ENCODE data around the gene C2CD5. TPM values are rescaled to one million over a fixed set of nuclear protein-coding genes. Genes with fewer than 3 reads are reported as not detected.
"Not testable (repeated sequence)": the region's sequence is repeated elsewhere in the genome, so short reads cannot be mapped to it uniquely, and the experiment has no call there.

C2CD5 gene
- total RNA-seq, 1 experiment from 2014 or later = 9.5 TPM

DNA sequence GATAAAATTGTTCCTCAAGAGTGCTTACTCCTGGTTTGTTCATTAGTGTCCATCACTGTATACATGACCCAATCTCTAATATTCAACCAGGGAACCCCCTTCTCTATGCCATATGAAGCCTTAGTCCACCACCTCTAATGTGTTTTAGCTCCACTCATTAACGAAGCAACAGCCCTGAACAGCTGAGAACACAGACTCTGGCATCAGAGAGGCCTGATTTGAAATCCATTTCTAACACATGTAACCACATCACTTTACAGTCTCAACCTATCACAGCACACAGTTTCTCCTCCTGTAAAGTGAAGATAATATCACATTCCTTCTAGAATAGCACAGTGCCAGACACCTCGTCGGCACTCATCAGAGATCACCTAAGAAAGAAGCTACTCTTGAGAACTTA lies 64.3 kb downstream of the C2CD5 start:
- DNase-seq (ENCODE audit: extremely low read depth, low read depth) = no peak

DNA sequence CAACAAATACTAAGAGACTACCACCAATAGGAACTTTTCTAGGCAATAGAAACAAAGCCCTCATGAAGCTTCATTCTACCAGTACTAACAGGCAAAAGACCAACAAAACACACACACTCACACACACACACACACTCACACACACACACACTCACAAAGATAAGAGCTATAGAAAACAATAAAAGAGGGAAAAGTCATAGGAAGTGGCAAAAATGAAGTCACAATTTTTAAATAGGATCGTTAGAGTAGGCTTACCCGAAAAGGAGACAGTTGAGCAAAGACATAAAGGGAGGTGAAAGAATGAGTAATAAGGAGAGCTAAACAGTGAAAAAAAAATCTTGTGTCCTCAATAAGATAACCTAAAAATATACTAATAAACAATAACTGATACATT lies 66.5 kb downstream of the C2CD5 start:
- no peak for DNase-seq (ENCODE audit: extremely low read depth, low read depth)

DNA sequence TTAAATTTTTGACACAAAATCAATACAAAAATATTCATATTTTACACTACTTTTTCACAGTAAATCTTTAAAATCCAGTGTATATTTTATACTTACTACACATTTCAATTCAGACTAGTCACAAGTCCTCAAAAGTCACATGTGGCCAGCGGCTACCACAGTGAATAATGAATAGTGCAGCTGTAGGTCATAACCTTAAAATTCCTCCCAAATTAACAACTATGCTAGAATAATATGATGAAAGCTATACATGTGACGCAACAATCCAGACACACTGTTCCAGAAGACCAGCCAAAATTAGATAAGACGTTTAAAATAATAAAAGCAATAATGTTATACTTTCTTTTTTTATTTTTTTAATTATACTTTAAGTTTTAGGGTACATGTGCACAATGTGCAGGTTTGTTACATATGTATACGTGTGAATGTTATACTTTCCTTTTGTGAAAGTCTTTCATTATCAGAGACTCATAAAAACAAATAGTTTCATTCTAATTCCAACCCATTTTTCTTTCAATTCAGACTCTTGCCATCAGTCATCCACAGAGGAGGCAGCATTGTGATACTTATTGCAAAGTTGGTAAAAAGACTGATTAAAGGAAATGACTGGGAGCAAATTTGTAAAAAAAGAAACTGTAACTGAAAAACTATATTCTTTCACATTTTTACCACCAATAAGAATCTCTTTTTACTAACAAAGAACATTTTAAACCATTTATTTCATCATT lies 67.0 kb downstream of the C2CD5 start:
- DNase-seq (ENCODE audit: extremely low read depth, low read depth) = no peak

DNA sequence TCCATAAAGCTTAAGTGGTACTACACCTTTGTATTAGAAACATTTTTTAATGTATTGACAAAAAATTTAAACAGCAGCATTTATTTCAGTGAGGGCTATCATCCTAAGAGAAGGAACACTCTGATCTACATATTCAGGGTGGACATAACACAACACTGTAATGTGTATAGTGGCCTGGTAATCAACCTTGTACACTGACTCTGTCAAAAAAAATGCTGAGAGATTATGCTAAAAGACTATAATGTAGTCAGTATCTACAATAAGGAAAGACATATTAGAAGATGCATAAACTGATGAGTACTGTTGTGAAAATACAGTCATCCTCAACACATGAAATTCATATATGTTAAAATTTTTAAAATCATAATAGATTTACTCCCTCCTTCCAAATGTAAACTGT lies 68.2 kb downstream of the C2CD5 start:
- DNase-seq (ENCODE audit: extremely low read depth, low read depth) = no peak

DNA sequence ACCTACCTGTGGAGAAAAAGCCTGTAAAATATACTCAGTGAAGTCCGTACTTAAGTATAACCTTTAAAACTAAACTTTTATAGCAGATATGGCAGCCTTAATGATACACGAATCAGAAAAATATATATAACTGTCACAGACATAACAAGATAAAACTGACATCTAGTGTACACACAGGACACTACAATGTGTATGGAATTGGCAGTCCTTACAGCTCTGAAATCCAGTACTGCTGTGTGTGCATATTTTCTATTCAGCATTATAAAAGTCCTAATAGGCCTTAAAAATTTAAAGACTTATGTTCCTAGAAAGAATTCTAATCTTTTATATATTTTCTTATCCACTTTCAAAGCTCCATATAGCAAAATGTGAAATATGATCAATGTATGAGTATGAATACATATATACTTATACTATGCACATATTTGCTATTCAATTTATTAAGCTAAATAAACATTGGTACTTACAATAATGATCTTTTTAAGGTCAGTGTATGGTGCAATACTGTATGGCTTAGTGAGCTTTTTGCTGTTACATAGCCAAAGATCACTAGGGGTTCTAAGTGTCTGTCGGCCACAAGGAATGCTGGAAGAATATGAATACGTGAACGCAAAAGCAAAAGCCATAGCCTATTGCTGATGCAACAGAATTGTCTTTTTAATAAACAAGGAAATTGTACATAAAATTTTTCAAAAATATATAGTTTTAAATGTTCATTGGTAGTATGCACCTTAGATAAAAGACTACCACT lies 69.2 kb downstream of the C2CD5 start:
- no peak for DNase-seq (ENCODE audit: extremely low read depth, low read depth)

DNA sequence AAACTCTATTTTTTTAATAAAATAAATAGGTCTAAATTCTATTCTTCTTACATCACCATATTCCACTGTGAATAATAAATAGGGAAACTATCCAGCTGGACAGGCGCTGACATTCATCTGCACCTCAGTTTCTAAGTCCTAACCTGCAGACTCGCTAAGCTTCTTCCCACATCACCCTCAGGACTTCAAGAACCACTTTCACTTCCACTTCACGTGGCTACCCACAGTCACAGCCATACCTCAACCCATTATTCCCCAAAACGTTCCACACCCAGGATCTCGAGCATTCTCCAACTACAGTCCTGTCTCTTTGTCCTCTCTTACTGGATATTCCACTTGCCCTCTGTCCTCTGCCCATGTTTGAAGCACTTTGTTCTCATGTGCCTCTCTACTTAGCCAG lies 71.1 kb downstream of the C2CD5 start:
- DNase-seq (ENCODE audit: extremely low read depth, low read depth) = no peak

DNA sequence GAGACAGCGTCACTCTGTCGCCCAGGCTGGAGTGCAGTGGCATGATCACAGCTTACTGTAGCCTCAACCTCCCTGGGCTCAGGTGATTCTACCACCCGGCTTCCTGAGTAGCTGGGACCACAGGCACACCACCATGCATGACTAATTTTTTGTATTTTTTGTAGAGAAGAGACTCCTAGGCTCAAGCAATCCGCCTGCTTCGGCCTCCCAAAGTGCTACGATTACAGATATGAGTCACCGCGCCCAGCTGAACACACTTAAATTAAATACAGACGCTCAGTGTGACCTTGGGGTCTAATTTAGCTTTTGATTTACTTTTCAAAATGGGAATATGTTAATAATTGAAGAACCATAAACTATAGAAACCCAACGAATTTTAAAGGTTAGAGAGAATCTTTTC lies 77.2 kb downstream of the C2CD5 start:
- DNase-seq (ENCODE audit: extremely low read depth, low read depth) = no peak

DNA sequence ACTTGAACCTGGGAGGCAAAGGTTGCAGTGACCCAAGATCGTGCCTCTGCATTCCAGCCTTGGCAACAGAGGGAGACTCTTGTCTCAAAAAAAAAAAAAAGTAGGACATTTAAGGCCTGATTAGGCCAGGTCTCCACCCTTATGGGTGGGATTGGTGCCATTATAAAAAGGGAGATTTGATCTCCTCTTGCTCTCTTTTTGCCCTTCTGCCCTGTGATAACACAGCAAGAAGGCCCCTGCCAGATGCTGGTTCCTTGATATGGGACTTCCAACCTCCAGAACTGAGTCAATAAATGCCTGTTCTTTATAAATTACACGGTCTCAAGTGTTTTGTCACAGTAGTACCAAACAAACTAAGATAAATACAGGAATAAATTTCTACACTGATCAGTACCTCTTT lies 81.0 kb downstream of the C2CD5 start:
- no peak for DNase-seq (ENCODE audit: extremely low read depth, low read depth)

DNA sequence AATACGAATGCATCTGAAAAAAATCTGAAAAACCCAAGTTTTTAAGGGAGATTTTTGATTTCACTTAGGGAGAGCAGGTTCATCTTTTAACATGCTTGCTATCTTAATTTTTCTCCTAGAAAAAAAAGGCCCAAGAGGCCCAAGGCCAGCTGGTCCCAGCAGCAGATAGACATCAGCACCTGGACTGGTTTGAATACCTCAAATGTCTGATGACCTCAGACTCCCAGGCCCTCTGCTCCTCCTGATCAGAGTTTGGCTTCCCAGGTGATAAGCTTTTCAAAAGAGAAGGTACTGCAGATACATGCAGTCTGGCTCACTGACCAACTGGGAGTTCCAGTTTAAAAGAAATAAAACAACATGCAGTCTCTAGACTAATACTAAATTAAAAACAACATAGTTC lies 82.6 kb downstream of the C2CD5 start:
- no peak for DNase-seq (ENCODE audit: extremely low read depth, low read depth)

DNA sequence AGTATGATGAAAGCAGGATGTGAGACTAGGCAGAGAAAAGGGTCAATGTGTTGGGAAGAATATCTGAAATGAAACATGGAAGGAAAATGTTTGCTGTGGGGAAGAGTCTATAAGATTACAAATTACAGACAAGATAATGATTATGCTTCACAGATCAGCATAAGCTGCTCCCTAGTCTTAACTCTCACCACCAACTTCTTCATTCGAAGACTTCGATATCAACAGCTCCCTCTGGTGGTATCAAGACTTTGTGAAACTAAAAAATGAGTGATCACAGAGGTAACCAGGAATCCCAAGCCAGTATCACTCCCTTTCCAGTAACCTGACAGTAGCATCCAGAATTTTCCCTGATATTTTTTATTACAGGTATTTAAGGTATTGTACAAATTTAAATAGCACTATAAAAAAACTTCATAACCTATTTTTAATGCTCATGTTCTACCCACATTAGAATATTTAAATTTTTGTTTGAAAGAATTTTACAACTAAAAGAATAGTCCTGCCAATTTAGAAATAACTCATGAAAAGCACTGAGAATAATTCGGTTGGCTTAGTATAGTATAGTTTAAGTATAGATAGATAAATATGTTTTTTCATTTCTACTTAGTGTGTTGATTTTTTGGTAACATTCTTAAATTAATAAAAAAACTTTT lies 84.4 kb downstream of the C2CD5 start:
- peak; percentile 51 for DNase-seq (ENCODE audit: extremely low read depth, low read depth)

DNA sequence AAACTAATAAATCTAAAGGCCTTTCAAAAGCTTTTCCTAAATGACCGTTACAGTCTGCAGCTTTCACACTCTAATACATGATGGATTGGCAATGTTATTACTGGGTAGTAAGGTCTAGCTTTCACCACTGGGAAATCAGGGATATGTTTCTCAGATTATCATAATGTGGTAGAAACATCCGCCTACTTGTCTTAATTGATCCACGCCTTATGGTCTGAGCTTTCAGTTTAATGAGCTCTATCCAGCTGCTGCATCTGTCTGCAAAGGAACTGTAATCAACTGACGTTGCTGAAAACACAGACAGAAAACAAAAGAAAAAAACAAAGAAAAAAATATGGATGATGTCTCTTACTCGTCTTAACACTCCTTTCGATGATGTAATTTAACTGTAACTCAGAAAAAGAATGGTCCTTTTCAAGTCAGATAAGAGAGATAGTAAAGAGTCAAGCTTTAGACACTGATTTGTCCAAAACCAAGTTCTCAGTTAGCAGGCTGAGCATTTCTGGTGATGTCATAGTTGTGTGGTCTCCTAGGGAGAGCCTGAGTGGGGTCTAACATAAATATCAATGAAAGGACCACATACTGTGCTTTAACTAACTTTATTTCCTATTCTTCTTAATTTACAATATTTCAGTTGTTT lies 85.9 kb downstream of the C2CD5 start:
- no peak for DNase-seq (ENCODE audit: extremely low read depth, low read depth)

DNA sequence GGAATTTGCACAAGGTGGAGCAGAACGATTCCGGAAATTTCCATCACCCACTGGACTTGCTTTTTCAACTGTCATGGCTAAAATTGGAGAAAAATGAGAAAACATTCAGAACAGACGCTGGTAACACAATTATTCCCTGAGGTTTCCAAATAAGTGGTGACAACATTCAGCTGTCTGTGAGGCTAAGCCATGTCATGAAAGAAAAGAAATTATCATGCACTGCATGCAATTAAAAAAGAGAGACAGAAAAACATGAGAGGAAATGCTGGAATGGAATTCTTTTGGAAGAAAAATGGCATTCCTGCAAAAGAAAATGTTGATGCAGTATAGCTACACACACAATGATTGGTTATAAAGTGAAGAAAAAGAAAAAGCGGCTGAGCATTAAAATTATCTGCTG lies 87.3 kb downstream of the C2CD5 start:
- no peak for DNase-seq (ENCODE audit: extremely low read depth, low read depth)

DNA sequence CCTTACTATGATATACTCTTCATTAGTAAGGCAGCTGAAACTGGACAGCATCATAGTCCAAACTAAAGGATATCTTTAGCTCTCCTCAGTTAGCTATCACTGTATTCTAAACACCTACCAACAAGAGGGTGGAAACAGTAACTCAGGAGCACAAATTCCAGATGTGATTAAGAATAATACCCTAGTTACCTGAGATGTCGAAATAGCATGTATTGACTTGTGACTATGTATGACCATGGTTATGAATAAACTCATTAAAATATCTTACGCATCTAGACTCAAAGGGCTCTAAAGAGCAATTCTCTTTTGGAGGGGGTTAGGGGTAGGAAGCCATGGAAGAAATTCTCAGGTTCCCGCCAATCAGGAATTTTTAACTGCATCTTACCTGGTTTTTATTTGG lies 90.8 kb downstream of the C2CD5 start:
- DNase-seq (ENCODE audit: extremely low read depth, low read depth) = no peak

DNA sequence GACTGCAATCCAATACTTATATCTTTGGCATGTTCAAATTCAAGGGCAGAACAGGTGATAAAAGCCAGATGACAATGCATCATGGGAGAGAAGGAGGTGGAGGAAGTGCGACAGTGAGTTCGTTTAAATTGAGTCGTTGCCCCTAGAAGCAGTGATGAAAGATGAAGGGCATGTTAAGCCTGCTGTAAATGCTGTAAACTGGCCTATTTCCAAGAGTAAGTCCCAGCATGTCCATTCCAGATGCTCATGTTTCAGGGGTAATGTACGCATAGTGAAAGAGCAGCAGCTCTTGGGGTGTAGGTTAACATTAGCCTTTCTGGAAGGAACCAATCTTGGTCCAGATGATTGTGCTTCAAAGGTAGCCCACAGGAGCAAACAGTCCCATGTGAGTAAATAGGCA lies 97.1 kb downstream of the C2CD5 start:
- DNase-seq (ENCODE audit: extremely low read depth, low read depth) = no peak

DNA sequence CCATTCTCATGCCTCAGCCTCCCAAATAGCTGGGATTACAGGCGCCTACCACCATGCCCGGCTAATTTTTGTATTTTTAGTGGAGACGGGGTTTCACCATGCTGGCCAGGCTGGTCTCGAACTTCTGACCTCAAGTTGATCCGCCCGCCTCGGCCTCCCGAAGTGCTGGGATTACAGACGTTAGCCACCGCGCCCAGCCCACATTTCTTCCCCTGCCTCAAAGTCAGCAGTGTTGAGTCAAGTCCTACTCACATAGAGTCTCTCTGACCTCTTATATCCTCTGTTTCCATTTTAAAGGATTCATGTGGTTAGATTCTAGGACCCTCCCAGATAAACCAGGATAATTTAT lies 100.1 kb downstream of the C2CD5 start:
- not testable (repeated sequence) for DNase-seq (ENCODE audit: extremely low read depth, low read depth)

DNA sequence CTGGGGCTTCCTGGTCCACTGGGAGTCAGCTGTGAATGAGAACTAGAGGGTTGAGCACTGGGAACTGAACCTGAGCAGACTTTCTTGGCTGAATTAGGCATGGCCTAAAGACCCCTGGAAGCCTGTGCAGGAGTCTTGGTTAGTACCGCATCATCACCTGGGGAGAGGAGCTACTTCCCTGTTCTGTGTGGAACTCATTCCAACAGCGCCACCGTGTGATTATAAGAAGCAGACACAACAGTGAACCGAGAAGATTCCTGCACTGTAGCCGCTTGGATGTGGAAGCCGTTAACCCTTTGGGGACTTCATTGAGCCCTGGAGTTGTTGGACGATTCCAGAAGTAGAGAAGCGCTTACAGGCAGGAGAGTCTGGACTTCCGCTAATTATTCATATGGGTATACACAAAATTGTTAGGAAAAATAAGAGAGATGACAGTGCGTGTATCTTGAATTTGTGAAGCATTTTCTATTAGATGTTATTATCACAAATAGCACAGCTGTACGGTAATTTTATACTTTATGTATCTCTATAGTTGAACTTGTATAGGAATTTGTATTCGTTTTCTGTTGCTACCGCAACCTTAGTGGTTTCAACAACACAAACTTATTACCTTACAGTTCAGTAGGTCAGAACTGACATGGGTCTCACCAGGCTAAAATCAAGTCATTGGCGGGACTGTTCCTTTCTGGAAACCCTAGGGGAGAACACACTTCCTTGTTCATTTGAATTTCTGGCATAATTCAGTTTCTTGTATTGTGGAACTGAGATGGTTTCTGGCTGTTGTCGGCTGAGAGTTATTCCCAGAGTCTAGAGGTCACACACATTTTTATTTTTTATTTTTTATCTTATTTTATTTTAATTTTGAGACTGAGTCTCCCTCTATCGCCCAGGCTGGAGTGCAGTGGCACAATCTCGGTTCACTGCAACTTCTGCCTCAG lies 100.7 kb downstream of the C2CD5 start:
- peak; percentile 66 for DNase-seq (ENCODE audit: extremely low read depth, low read depth)

DNA sequence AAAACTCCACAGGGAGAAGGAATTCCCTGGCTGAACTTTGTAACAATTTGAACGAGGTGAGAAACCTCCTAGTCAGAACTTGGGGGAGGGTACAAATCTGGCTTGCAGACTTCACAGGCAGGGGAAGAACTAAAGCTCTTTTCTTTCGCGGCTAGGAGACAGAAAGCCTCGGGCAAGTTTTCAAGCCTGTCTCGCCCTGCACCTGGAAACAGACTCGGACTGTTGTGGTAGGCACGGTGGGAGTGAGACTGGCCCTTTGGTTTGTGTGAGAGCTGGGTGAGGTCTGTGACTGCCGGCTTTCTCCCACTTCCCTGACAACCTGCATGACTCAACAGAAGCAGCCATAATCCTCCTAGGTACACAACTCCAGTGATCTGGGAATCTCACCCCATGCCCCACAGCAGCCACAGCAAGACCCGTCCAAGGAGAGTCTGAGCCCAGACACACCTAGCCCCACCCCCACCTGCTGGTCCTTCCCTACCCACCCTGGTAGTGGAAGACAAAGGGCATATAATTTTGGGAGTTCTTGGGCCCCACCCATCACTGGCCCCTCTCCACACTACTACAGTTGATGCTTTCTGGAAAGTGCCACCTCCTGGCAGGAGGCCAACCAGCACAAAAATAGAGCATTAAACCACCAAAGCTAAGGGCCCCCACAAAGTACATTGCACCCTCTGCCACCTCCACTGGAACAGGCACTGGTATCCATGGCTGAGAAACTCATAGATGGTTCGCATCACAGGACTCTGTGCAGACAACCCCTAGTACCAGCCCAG lies 107.1 kb downstream of the C2CD5 start:
- no peak for DNase-seq (ENCODE audit: extremely low read depth, low read depth)

DNA sequence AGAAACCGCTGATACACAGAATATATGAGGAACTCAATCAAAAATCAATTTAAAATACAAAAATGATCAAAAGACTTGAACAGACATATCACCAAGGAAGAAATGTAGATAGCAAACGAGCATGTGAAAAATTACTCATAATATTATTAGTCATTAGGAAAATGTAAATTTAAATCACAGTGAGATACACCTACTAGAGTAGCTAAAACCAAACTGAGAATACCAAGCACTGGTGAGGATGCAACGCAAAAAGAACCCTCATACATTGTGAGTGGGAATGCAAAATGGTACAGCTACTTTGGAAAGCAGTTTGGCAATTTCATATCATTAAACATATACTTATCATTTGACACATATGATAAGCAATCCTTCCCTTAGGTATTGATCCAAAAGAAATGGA lies 108.8 kb downstream of the C2CD5 start:
- no peak for DNase-seq (ENCODE audit: extremely low read depth, low read depth)

DNA sequence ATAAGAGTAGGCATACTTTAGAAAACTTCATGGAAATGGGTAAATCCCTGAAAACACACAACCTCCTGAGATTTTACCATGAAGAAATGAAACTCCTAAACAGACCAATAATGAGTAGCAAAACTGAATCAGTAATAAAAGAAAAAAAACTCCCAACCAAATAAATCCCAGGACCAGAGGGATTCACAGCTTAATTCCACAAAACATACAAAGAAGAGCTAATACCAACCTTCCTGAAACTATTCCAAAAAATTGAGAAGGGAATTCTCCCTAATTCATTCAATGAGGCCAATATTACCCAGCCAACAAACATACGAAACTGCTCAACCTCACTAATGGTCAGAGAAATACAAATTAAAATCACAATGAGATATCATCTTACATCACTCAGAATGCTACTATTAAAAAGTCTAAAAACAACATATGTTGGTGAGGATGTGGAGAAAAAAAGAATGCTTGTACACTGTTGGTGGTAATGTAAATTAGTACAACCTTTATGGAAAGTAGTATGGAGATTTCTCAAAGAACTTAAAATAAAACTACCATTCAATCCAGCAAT lies 112.6 kb downstream of the C2CD5 start:
- DNase-seq (ENCODE audit: extremely low read depth, low read depth) = no peak

Measured in NCI-H460 (cell line).